Activated naive CD4-positive, alpha-beta T cell treated with anti-CD3 and anti-CD28 coated beads, Interleukin-2, amount 10 ng/mL, durations not matched to agents 7 days and 5 days (primary cell): ENCODE results near the gene MAP4K5.
A peak's percentile ranks its signal among the peaks of the same experiment; 100 is the strongest.
"Not testable (repeated sequence)": the region's sequence is repeated elsewhere in the genome, so short reads cannot be mapped to it uniquely, and the experiment has no call there.

Source experiments
- CTCF ChIA-PET: fragments of 350-600 bp; sonication (Branson Sonifier 250); formaldehyde crosslinking; loops from one replicate; lab custom pipeline; 2021; ENCODE audit warnings: antibody characterized with exemption; lab: Charles Lee
- DNase-seq: peaks from one replicate; pipeline ENCODE4 v3.0.0-alpha.2; 2020
- H3K27ac Mint-ChIP-seq: one replicate; pipeline ENCODE4 v1.8.0; 2021; ENCODE audit warnings: mild to moderate bottlenecking, moderate library complexity, mixed read lengths
- H3K27me3 Mint-ChIP-seq: one replicate; pipeline ENCODE4 v1.8.0; 2021; ENCODE audit warnings: mild to moderate bottlenecking, mixed read lengths
- H3K36me3 Mint-ChIP-seq: one replicate; pipeline ENCODE4 v1.8.0; 2021; ENCODE audit warnings: mixed read lengths
- H3K4me1 Mint-ChIP-seq: one replicate; pipeline ENCODE4 v1.8.0; 2021; ENCODE audit warnings: mixed read lengths
- H3K4me3 Mint-ChIP-seq: one replicate; pipeline ENCODE4 v1.8.0; 2021; ENCODE audit warnings: mild to moderate bottlenecking, moderate library complexity, mixed read lengths
- H3K9me3 Mint-ChIP-seq: one replicate; pipeline ENCODE4 v1.8.0; 2021; ENCODE audit warnings: mixed read lengths

The MAP4K5 gene

DNA sequence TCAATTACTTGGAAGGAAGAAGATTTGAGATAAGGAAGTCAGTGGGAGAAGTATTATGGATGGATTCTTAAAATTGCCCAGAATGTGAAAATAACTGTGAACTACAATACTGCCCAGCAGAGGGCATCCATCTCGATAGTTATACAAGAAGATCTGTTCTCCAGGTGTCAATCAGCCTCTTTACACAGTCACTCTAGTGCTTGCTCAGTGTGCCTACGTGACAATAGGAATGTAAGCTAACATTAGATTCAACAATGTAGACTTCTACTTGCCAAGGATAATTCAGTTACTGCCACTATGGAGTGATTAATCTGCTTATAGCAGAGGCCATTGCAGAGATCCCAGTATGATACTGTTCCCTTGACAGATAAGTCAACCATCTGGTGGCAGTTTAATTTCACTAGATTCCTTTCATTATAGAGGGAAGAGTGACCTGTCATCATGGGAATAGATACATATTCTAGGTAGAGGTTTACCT is 10.6 kb upstream of the MAP4K5 start:
- Mint-ChIP-seq H3K27me3 (peaks cover 12% of the 10 kb centered on the region), H3K9me3 (no peaks in the 10 kb centered on the region), H3K36me3 (peaks cover 3% of the 10 kb centered on the region), H3K4me1 (peaks cover 13% of the 10 kb centered on the region), H3K27ac (no peak overlapping the region), H3K4me3 (no peak overlapping the region)
- DNase-seq, result peak; percentile 60
- CTCF ChIA-PET, result interaction anchor here (0.7 to 1.9 kb wide), 11 partner anchors 49 to 322 kb away, joined by 3 to 24 read pairs (median 3); no protein-coding TSS in a partner anchor

DNA sequence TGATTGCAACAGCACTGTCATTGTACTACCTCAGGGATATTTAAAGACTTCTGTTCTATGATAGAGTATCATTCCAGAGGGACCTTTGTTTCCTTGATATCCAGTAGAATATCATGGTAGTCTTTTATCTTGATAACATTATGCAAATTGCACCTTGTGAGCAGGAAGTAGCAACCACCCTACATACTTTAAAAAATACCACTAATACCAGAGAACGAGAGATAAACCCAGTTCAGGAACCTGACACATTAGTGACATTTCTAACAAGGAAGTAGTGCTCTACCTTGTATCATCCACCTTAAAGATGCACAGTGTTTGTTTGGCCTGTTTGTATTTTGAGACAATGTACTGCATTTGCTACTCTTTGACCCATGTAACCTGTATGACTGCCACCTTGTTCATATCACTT is 8.8 kb upstream of the MAP4K5 start:
- H3K4me1 Mint-ChIP-seq, result peaks cover 13% of the 10 kb centered on the region
- no peaks in the 10 kb centered on the region for H3K9me3 Mint-ChIP-seq
- H3K27ac Mint-ChIP-seq, result no peak overlapping the region
- CTCF ChIA-PET, result interaction anchor here (1.0 to 4.4 kb wide), 4 partner anchors 220 to 319 kb away, joined by 3 to 40 read pairs (median 4); no protein-coding TSS in a partner anchor
- no peak overlapping the region for H3K4me3 Mint-ChIP-seq
- no peak for DNase-seq
- peaks cover 28% of the 10 kb centered on the region for H3K27me3 Mint-ChIP-seq
- H3K36me3 Mint-ChIP-seq, result peaks cover 3% of the 10 kb centered on the region

DNA sequence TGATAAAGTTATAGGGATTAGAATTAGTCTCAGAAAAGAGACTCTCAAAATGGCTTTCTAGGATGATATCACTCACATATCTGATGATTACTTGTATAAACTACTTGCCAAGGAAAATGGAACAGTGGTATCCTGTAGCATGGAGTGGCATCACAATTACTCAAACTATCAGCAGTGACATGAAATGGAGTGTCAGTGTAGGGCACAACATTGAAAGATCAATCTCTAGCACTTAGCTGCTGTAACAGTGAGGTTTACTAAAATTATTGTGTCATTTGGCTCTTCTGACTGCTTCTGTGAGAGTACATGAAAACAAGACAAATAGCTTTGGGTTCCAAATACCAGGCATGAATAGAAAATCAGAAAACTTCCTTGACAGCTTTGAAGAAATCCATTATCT is 6.7 kb upstream of the MAP4K5 start:
- Mint-ChIP-seq H3K27me3 (peaks cover 21% of the 10 kb centered on the region), H3K27ac (no peak overlapping the region), H3K4me1 (peaks cover 13% of the 10 kb centered on the region), H3K36me3 (peaks cover 3% of the 10 kb centered on the region), H3K9me3 (no peaks in the 10 kb centered on the region), H3K4me3 (no peak overlapping the region)
- CTCF ChIA-PET, result interaction anchor here (0.6 to 4.4 kb wide), 7 partner anchors 21 to 416 kb away, joined by 3 to 40 read pairs (median 3); partner anchors contain the start of gene ATL1
- no peak for DNase-seq

DNA sequence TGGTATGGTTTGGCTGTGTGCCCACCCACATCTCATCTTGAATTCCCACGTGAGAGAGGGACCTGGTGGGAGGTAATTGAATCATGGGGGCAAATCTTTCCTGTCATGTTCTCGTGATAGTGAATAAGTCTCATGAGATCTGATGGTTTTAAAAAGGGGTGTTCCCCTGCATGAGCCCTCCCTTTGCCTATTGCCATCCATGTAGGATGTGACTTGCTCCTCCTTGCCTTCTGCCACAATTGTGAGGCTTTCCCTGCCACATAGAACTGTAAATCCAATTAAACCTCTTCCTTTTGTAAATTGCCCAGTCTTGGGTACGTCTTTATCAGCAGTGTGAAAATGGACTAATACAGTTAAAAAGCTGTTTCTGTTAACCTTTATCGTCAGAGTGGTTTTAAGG is 5.7 kb upstream of the MAP4K5 start:
- H3K27ac Mint-ChIP-seq, H3K36me3 Mint-ChIP-seq: not testable (repeated sequence)
- H3K27me3 Mint-ChIP-seq, result peaks cover 21% of the 10 kb centered on the region

DNA sequence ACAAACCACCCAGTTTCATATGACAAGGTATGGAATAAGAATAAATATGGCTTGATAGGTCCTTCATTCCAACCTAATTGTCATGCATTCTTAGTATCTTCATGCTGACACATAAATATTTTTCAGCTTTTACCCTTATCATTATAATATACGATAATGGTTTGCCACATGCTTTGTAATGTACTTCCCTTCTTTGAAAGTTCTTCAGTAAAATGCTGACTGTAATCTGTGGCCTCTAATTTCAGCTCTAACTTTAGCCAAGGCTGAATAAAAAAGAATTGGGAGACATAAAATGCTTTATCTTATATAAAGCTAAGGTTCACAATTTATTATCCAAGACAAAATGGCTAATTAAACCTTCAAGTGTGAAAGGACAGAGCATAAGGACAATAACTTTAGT is 2.6 kb upstream of the MAP4K5 start:
- no peak for DNase-seq
- no peak overlapping the region for H3K4me3 Mint-ChIP-seq
- peaks cover 6% of the 10 kb centered on the region for H3K36me3 Mint-ChIP-seq
- CTCF ChIA-PET, result interaction anchor here (0.7 kb wide), 1 partner anchor 218 kb away, joined by 4 read pairs; no protein-coding TSS in a partner anchor
- H3K27me3 Mint-ChIP-seq, result peaks cover 25% of the 10 kb centered on the region
- H3K9me3 Mint-ChIP-seq, result no peaks in the 10 kb centered on the region
- H3K27ac Mint-ChIP-seq, result no peak overlapping the region
- peaks cover 28% of the 10 kb centered on the region for H3K4me1 Mint-ChIP-seq

More for the DNA sequence above, 5.7 kb upstream of the MAP4K5 start:
- H3K4me1 Mint-ChIP-seq, result peaks cover 16% of the 10 kb centered on the region
- H3K4me3 Mint-ChIP-seq, H3K9me3 Mint-ChIP-seq, DNase-seq: not testable (repeated sequence)
- CTCF ChIA-PET, result interaction anchor here (2.4 to 4.4 kb wide), 2 partner anchors 218 to 238 kb away, joined by 11 to 40 read pairs; no protein-coding TSS in a partner anchor

DNA sequence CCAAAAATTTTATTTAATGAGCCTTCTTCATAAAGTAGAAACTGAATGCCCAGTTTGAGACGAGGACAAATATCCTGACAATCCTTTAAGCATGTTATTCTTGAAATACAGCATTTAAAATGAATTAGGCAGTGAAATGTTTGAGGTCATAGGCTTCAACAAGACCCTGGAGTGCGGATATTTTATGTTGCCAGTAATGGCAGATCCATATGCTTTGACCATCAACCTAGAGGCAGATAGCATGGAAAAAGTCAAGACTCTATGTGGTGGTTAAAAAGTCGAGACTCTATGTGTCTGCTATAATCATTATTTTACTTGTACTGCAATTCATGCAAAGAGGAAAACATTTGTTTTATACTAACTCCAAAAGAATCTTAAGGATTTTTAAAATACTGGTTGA is 2.0 kb upstream of the MAP4K5 start:
- no peaks in the 10 kb centered on the region for H3K9me3 Mint-ChIP-seq
- DNase-seq, result no peak
- no peak overlapping the region for H3K27ac Mint-ChIP-seq
- CTCF ChIA-PET, result no interaction called here
- H3K27me3 Mint-ChIP-seq, result peaks cover 25% of the 10 kb centered on the region
- peaks cover 8% of the 10 kb centered on the region for H3K36me3 Mint-ChIP-seq
- H3K4me3 Mint-ChIP-seq, result no peak overlapping the region
- peaks cover 34% of the 10 kb centered on the region for H3K4me1 Mint-ChIP-seq

DNA sequence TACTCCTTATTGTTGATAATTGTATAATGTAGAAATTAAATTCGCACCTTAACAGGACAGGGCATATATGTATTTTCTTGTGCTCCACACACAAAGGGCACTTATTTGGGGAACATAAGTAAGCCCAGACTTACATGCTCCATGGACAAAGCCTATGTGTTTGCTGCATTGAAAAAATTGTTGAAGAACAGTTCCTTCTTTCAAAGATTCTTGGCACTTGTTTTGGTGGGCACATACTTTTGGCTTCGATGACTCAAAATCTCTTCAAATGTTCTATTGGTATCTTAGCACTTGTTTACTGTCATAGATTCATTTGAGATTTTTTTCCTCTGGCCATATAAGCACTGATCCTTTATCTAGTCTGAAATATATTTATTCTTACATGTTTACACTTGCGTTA is 1.4 kb upstream of the MAP4K5 start:
- Mint-ChIP-seq H3K4me3 (no peak overlapping the region), H3K36me3 (peaks cover 10% of the 10 kb centered on the region), H3K9me3 (no peaks in the 10 kb centered on the region), H3K27ac (no peak overlapping the region), H3K4me1 (peaks cover 36% of the 10 kb centered on the region), H3K27me3 (peaks cover 25% of the 10 kb centered on the region)
- CTCF ChIA-PET, result interaction anchor here (0.6 to 3.0 kb wide), 3 partner anchors 23 to 214 kb away, joined by 3 to 21 read pairs (median 3); partner anchors contain the start of gene CDKL1
- no peak for DNase-seq

DNA sequence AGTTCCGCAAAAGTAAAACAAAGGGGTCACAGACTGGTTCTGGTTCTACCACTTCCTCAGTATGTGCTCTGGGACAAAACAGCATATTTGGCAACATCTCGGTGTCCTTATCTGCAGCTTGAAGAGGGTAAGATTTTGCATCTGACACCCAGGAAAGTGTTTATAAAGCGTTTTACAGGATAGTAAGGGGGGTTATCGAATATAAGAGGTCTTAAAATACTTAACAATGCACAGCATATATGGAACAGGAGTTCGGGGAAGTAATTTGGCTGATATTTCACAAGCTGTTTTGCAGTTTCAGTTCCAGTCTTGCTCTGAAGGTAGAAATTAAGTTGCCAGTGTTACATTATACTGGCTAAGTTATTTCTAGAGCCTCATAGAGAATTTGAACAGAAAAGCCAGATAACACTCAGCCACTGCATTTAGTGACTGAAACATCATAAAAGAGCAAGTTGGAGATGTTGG is 904 bp upstream of the MAP4K5 start:
- Mint-ChIP-seq H3K27ac (peak overlapping the region; percentile 82), H3K4me3 (peak overlapping the region; percentile 89), H3K4me1 (peaks cover 36% of the 10 kb centered on the region), H3K36me3 (peaks cover 13% of the 10 kb centered on the region), H3K27me3 (peaks cover 25% of the 10 kb centered on the region), H3K9me3 (no peaks in the 10 kb centered on the region)
- no peak for DNase-seq
- CTCF ChIA-PET, result interaction anchor here (0.6 to 3.0 kb wide), 4 partner anchors 23 to 216 kb away, joined by 3 to 21 read pairs (median 8); partner anchors contain the start of gene CDKL1

DNA sequence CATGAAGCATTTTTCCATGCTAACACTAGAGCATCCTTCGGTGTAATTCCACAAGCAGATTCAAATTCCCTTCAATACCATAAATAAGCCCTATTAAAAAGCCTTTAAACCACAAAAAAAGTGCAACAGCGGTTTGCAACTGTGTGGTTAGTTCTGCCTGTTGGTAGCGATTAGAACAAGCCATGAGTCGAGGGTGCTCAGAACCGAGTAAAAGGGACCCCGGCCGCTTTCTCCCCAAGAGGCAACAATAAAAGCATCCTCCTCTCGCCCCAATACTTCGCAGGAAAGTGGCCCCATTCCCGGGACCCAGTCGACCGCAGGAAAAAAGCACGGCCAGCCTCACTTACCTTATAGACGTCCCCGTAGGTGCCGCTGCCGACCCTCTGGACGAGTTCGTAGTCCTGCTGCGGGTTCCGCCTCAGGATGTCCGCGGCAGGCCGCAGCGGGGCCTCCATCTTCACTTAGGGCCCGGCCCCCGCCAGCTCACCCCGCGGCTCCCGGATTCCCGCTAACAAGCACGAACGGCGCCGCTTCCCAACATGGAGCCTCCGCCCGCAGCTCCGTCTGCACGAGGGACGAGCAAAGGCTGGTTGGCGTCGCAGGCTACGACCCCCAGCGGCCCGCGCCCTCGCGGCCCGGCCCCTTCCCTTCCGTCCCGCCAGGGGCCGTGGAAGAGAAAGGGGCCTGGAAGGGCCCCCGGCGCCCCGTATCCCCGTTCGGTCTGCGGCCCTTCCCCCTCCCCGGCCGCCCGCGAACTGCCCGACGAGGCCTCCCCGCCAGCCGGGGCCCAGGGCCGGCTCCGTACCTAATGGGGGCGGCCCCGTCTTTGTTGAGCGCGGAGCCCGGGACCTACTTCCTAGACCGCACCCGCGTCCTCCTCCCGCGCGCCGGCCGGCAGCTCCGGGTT is 521 bp downstream of the MAP4K5 start:
- no peaks in the 10 kb centered on the region for H3K9me3 Mint-ChIP-seq
- H3K36me3 Mint-ChIP-seq, result peaks cover 14% of the 10 kb centered on the region
- CTCF ChIA-PET, result interaction anchor here (1.3 to 3.0 kb wide), 5 partner anchors 8 to 328 kb away, joined by 4 to 21 read pairs (median 4); no protein-coding TSS in a partner anchor
- peaks cover 39% of the 10 kb centered on the region for H3K4me1 Mint-ChIP-seq
- peak overlapping the region; percentile 89 for H3K4me3 Mint-ChIP-seq
- DNase-seq, result peak; percentile 52
- peak overlapping the region; percentile 84 for H3K27ac Mint-ChIP-seq
- H3K27me3 Mint-ChIP-seq, result peaks cover 14% of the 10 kb centered on the region

DNA sequence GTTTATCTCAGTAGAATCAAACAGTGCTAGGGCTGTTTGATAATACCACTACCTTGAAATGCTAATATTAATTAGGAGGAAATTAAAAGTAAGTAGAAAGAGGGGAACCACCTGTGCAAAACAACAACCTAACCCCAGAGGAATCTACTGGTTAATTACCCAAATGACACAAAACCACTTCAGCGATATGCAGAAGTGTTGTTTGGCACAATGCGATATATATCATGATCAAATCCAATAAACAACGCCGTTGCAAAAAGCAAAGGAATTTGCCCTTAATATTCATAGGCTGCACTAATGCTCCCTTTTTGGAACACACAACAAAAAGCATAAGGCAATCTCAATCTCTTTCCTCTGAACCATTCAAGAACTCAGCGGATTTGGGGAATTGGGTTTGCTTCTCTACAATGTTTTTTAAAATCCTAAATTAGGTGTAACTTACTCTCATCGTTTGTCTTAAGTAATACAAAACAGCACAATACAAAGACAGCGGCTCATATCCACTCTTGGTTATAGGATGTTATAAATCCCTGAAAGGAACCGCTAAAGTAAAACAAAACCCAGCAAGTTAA is 1.5 kb downstream of the MAP4K5 start:
- no peak overlapping the region for H3K27ac Mint-ChIP-seq
- CTCF ChIA-PET, result interaction anchor here (1.3 to 3.0 kb wide), 4 partner anchors 188 to 329 kb away, joined by 4 to 21 read pairs (median 8); no protein-coding TSS in a partner anchor
- H3K4me3 Mint-ChIP-seq, result peak overlapping the region; percentile 89

DNA sequence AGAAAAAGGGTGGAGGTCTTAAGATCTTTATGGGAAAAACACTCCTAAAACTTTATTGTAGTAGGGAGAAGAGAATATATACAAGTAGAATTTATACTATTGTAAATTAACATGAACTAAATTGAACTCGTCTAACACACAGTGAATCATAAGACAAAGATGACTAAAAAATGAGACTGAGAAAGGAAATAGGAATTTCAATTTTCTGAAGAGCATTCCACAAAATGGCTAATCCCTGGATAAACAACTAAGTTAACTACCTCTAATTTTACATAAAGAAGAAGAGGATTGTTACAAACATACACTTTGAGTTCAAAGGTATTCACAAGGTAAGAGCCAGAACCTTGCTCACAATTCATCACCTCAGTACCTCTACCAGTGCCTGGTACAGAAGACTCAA is 2.0 kb downstream of the MAP4K5 start:
- CTCF ChIA-PET, result interaction anchor here (0.7 to 2.5 kb wide), 5 partner anchors 188 to 330 kb away, joined by 3 to 16 read pairs (median 3); no protein-coding TSS in a partner anchor
- peaks cover 42% of the 10 kb centered on the region for H3K4me1 Mint-ChIP-seq
- DNase-seq, result no peak
- H3K9me3 Mint-ChIP-seq, result no peaks in the 10 kb centered on the region
- peaks cover 14% of the 10 kb centered on the region for H3K36me3 Mint-ChIP-seq
- H3K27me3 Mint-ChIP-seq, result peaks cover 4% of the 10 kb centered on the region
- H3K27ac Mint-ChIP-seq, result no peak overlapping the region
- peak overlapping the region; percentile 89 for H3K4me3 Mint-ChIP-seq

More for the DNA sequence above, 1.5 kb downstream of the MAP4K5 start:
- H3K27me3 Mint-ChIP-seq, result peaks cover 6% of the 10 kb centered on the region
- H3K36me3 Mint-ChIP-seq, result peaks cover 14% of the 10 kb centered on the region
- no peak for DNase-seq
- H3K4me1 Mint-ChIP-seq, result peaks cover 42% of the 10 kb centered on the region
- H3K9me3 Mint-ChIP-seq, result no peaks in the 10 kb centered on the region

DNA sequence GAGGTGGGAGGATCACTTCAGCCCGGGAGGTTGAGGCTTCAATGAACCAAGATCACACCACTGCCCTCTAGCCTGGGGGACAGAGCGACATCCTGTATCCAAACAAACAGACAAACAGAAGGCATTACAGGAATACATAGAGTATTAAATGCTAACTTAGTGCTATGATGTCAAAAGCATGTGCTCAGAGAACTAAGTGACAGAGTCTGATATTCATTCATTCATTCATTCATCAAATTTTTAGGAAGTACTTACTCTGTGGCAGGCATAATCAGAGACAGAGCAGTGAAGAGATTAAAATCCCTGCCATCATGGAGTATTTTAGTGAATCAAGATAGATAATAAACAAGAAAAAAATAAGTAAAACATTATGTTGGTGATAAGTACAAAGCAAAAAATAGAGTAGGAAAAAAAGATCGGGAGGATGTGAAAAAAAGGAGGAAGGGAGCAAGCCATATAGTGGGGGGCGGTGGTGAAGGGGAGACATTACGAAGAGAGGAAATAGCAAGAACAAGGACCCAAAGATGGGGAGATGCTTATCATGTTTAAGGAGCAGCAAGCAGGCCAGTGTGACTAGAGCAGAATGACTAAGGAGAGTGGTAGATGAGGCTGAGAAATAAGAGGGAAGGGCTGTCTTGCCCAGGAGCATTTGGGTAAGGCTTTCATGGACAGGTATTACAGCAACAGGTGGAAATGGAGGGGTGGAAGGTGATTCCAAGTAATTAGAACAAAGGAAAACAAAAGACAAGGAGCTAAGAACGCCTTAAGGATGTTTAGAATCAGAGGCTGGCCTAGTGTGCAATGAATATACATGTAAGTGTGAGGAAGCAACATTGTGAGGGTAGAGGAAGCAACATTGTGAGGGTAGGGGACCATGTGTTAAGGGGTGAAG is 2.8 kb downstream of the MAP4K5 start:
- H3K4me3 Mint-ChIP-seq, result peak overlapping the region; percentile 0
- peaks cover 4% of the 10 kb centered on the region for H3K27me3 Mint-ChIP-seq
- peaks cover 14% of the 10 kb centered on the region for H3K36me3 Mint-ChIP-seq
- no peak for DNase-seq
- H3K4me1 Mint-ChIP-seq, result peaks cover 50% of the 10 kb centered on the region
- no peak overlapping the region for H3K27ac Mint-ChIP-seq
- CTCF ChIA-PET, result interaction anchor here (0.7 to 2.5 kb wide), 5 partner anchors 187 to 331 kb away, joined by 3 to 16 read pairs (median 3); no protein-coding TSS in a partner anchor
- H3K9me3 Mint-ChIP-seq, result no peaks in the 10 kb centered on the region

DNA sequence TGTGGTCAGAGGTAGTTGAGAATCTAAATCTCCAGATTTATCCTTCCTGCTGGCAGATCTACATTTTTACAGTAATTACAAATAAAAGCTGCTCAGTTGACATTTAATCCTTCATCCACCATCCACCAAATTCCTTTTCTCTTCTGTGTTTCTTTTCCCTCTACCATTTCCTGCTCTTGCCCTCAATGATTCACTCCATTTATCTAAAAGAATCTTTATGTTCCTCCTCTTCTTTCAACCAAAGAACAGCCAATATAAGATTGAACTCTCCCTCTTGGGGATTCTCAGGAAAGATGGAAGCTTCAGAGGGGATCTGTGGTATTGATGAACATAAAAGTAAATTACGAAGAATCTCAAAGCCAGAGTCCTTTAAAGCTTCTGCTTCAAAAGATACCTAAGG is 4.4 kb downstream of the MAP4K5 start:
- Mint-ChIP-seq H3K4me3 (no peak overlapping the region), H3K9me3 (no peaks in the 10 kb centered on the region), H3K27me3 (peaks cover 4% of the 10 kb centered on the region), H3K27ac (no peak overlapping the region), H3K36me3 (peaks cover 22% of the 10 kb centered on the region), H3K4me1 (peaks cover 59% of the 10 kb centered on the region)
- no peak for DNase-seq
- CTCF ChIA-PET, result interaction anchor here (0.8 to 2.5 kb wide), 2 partner anchors 185 to 207 kb away, joined by 3 to 16 read pairs; no protein-coding TSS in a partner anchor
